Thoracic aorta (tissue), 2 donors: Measurements from ENCODE around the gene TNPO3. TPM values are rescaled to one million over a fixed set of nuclear protein-coding genes. Genes with fewer than 3 reads are reported as not detected.
A peak's percentile ranks its signal among the peaks of the same experiment; 100 is the strongest.
"Not testable (repeated sequence)": the region's sequence is repeated elsewhere in the genome, so short reads cannot be mapped to it uniquely, and the experiment has no call there.

Source experiments
- ATAC-seq: fragments of 150-250 bp; one replicate; pipeline ENCODE4 v1.8.0; 2017; ENCODE audit warnings: low read depth; ENCODE audit not compliant: insufficient number of reproducible peaks, low FRiP score
- DNase-seq: peaks from one replicate; pipeline ENCODE4 v3.0.0-alpha.2; 2020; ENCODE audit warnings: low spot score
- H3K27ac ChIP-seq, 2 donors: fragments of 200-600 bp; sonication (generic); 1 replicate in 1 of 2; 2 replicates in 1 of 2; pipeline ENCODE4 v1.5.1; 2016; ENCODE audit warnings: mild to moderate bottlenecking in 2 of 2, moderate library complexity in 2 of 2
- H3K27me3 ChIP-seq: fragments of 200-600 bp; sonication (generic); replicated peaks from 2 replicates; pipeline ENCODE4 v1.6.0; 2016; ENCODE audit warnings: mild to moderate bottlenecking; ENCODE audit not compliant: insufficient read depth
- H3K36me3 ChIP-seq: fragments of 200-600 bp; sonication (generic); one replicate; pipeline ENCODE4 v1.5.1; 2016
- H3K4me1 ChIP-seq, 2 donors: fragments of 200-600 bp; sonication (generic); 1 replicate in 1 of 2; 2 replicates in 1 of 2; pipeline versions ENCODE4 v1.5.1 to v1.6.0; 2016; ENCODE audit warnings: low read depth in 2 of 2, mild to moderate bottlenecking in 1 of 2; ENCODE audit not compliant: control insufficient read depth in 1 of 2
- H3K4me3 ChIP-seq: fragments of 200-600 bp; sonication (generic); 2 replicates; pipeline ENCODE4 v1.5.1; 2016; ENCODE audit warnings: mild to moderate bottlenecking
- H3K9me3 ChIP-seq: fragments of 200-600 bp; sonication (generic); 2 replicates; pipeline ENCODE4 v1.5.1; 2016
- CTCF ChIP-seq: fragments of 200-600 bp; sonication (generic); IDR thresholded peaks from one replicate; pipeline ENCODE4 v1.5.1; 2019; ENCODE audit warnings: antibody characterized with exemption
- total RNA-seq, 2 donors: library from RNA; depleted of rRNA; stranded (reverse); fragments of >200 nt; gene quantifications; one replicate each; pipeline versions ENCODE4 v1.1.0 to v1.2.3, GENCODE V29; 2016

TNPO3 gene
- total RNA-seq, 2 donors from 2014 or later, result 28.6 to 29.5 TPM

- no peaks in the 10 kb centered on the region for H3K9me3 ChIP-seq
- H3K36me3 ChIP-seq, result no peaks in the 10 kb centered on the region
- no peak for TF ChIP-seq CTCF
- no peak overlapping the region for H3K27ac ChIP-seq
- no peaks in the 10 kb centered on the region for H3K27me3 ChIP-seq
- peaks cover 23 to 27% of the 10 kb centered on the region in 2 donors for H3K4me1 ChIP-seq
- ATAC-seq (no peak), DNase-seq (no peak)
- H3K4me3 ChIP-seq, result peak overlapping the region; percentile 87
These were observed 1.1 kb upstream of the TNPO3 start for GRCh38 chr7:129055861-129056464.

DNA sequence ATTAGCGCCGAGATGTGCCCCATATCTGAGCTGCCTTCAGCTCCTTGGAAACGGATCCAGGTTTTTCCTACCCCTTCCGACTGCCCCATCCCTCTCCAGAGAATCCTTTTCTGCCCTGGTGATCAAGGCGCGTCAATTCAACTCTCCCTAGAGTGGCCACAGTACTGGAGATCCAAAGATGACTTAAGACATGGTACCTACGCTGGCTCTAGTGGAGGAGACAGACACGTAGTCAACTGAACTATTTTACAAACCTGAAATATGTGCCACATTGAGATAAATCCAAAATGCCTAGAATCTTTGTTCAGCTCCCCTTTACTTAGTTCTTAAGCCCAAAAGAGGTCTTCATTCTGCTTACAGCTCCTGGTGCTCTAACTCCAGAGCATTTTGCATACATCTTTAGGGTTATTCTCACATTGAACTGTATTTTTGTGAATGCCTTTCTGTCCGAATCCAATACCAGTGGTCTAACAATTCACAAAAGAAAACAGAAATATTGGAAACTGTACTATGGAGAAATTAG, 444 bp upstream of the TNPO3 start:
- H3K36me3 ChIP-seq, result no peaks in the 10 kb centered on the region
- peak; percentile 21 for ATAC-seq

GRCh38 chr7:129053938-129054437, 923 bp downstream of the TNPO3 start:
- Histone ChIP-seq H3K4me1 (peaks cover 23 to 30% of the 10 kb centered on the region in 2 donors), H3K36me3 (no peaks in the 10 kb centered on the region), H3K27me3 (no peaks in the 10 kb centered on the region), H3K27ac (peak overlapping the region; percentile 97 to 98), H3K9me3 (no peaks in the 10 kb centered on the region), H3K4me3 (peak overlapping the region; percentile 87)
- ATAC-seq (no peak), DNase-seq (no peak)
- no peak for TF ChIP-seq CTCF

More for the DNA sequence above, 444 bp upstream of the TNPO3 start:
- peak overlapping the region; percentile 97 to 98 for H3K27ac ChIP-seq
- no peaks in the 10 kb centered on the region for H3K9me3 ChIP-seq
- H3K27me3 ChIP-seq, result no peaks in the 10 kb centered on the region
- DNase-seq, result no peak
- TF ChIP-seq CTCF, result no peak
- H3K4me3 ChIP-seq, result peak overlapping the region; percentile 87
- H3K4me1 ChIP-seq, result peaks cover 23 to 27% of the 10 kb centered on the region in 2 donors

DNA sequence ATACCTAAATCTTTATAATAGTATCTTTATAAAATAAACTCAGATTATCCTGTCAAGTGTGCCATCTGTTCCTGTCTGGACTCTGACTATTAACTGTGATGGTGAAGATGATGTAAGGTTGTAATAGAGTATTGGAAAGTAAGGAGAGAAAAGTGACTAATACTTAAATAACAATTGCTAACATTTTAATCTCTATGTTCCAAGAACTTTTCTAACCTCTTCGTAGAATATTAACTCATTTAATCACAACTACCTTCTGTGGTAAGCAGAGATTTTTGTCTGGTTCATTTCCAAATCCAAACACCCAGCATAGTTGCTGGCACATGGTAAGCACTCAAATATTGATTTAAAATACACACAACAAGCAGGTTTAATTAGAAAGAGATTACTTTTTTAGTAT, 2.5 kb downstream of the TNPO3 start:
- no peak for DNase-seq
- H3K4me1 ChIP-seq, result peaks cover 23 to 40% of the 10 kb centered on the region in 2 donors

GRCh38 chr7:129051459-129051858, 3.5 kb downstream of the TNPO3 start:
- DNase-seq, ATAC-seq, H3K27me3 ChIP-seq, H3K36me3 ChIP-seq, H3K9me3 ChIP-seq, H3K27ac ChIP-seq, H3K4me3 ChIP-seq: not testable (repeated sequence)
- peaks cover 23 to 42% of the 10 kb centered on the region in 2 donors for H3K4me1 ChIP-seq

More for the DNA sequence above, 2.5 kb downstream of the TNPO3 start:
- H3K27me3 ChIP-seq, result no peaks in the 10 kb centered on the region
- TF ChIP-seq CTCF, result no peak
- no peaks in the 10 kb centered on the region for H3K9me3 ChIP-seq
- no peaks in the 10 kb centered on the region for H3K36me3 ChIP-seq
- H3K27ac ChIP-seq, result no peak overlapping the region
- H3K4me3 ChIP-seq, result no peak overlapping the region
- no peak for ATAC-seq
